Panc1 (cell line): ENCODE data around the gene SUCO. TPM values are rescaled to one million over a fixed set of nuclear protein-coding genes. Genes with fewer than 3 reads are reported as not detected.

Source experiments
- ATAC-seq: fragments of 200-7000 bp; cut with Tn5 transposase; 2 replicates; pipeline ENCODE4 v1.9.1; 2020; ENCODE audit warnings: mild to moderate bottlenecking, moderate library complexity
- BruUV-seq: library from RNA; stranded (reverse); fragments of 400-500 nt; replicated peaks from 2 replicates; lab custom pipeline; 2021; lab: Mats Ljungman, UMichigan
- CTCF ChIA-PET: fragments of 300-600 bp; sonication (Branson Sonifier 250); formaldehyde crosslinking; loops from one replicate; lab custom pipeline; 2022; ENCODE audit warnings: antibody characterized with exemption; lab: Charles Lee
- POLR2A ChIA-PET: fragments of 300-600 bp; sonication (Branson Sonifier 250); formaldehyde crosslinking; loops from one replicate; lab custom pipeline; 2022; ENCODE audit warnings: antibody characterized with exemption; lab: Charles Lee
- DNase-seq: peaks from one replicate; pipeline ENCODE4 v3.0.0-alpha.2; 2010; ENCODE audit warnings: low read depth, low spot score
- H3K27ac ChIP-seq: 2 replicates; pipeline ENCODE4 v1.5.1; 2011; ENCODE audit warnings: mild to moderate bottlenecking, low read length, inconsistent platforms
- H3K27me3 ChIP-seq: fragments of 200-500 bp; sonication (Bioruptor generic); 2 replicates; pipeline ENCODE4 v1.6.0; 2014; ENCODE audit warnings: low read length, inconsistent platforms; ENCODE audit not compliant: control insufficient read depth, insufficient read depth
- H3K36me3 ChIP-seq: fragments of 200-500 bp; sonication (Bioruptor generic); 2 replicates; pipeline ENCODE4 v1.5.1; 2014; ENCODE audit warnings: inconsistent platforms, mild to moderate bottlenecking, low read length, moderate library complexity; ENCODE audit not compliant: control insufficient read depth, insufficient read depth
- H3K4me1 ChIP-seq: 2 replicates; pipeline ENCODE4 v1.5.1; 2011; ENCODE audit warnings: inconsistent platforms, mild to moderate bottlenecking, low read length, moderate library complexity; ENCODE audit not compliant: control insufficient read depth, insufficient read depth
- H3K4me3 ChIP-seq, 2 experiments: 2 replicates each; pipeline ENCODE4 v1.5.1; 2011 to 2012; ENCODE audit warnings: low read depth in 2 of 2, low read length in 2 of 2, mild to moderate bottlenecking in 2 of 2, inconsistent platforms in 1 of 2, moderate library complexity in 1 of 2
- H3K9me3 ChIP-seq: fragments of 200-500 bp; sonication (Bioruptor generic); 2 replicates; pipeline ENCODE4 v1.5.1; 2014; ENCODE audit warnings: low read depth, mild to moderate bottlenecking, inconsistent platforms, low read length, moderate library complexity; ENCODE audit not compliant: control insufficient read depth, insufficient read depth
- CTCF ChIP-seq: fragments of 450-650 bp; IDR thresholded peaks from 2 replicates; pipeline ENCODE4 v1.5.1; 2017; ENCODE audit warnings: mild to moderate bottlenecking
- POLR2AphosphoS5 ChIP-seq: IDR thresholded peaks from 2 replicates; pipeline ENCODE4 v1.6.1; 2012; ENCODE audit warnings: mild to moderate bottlenecking, low read depth, low read length, moderate library complexity
- REST ChIP-seq, 2 experiments: IDR thresholded peaks; 2 replicates each; pipeline ENCODE4 v1.6.1; 2011 to 2012; ENCODE audit warnings: low read depth in 2 of 2, control low read depth in 1 of 2, low read length in 1 of 2, mild to moderate bottlenecking in 1 of 2, moderate library complexity in 1 of 2; ENCODE audit not compliant: insufficient read depth in 1 of 2
- SIN3A ChIP-seq: IDR thresholded peaks from 2 replicates; pipeline ENCODE4 v1.6.1; 2012; ENCODE audit warnings: low read depth, mild to moderate bottlenecking, low read length, moderate library complexity, borderline replicate concordance; ENCODE audit not compliant: insufficient read depth
- TCF7L2 ChIP-seq: IDR thresholded peaks from 2 replicates; pipeline ENCODE4 v1.6.1; 2011; ENCODE audit warnings: mild to moderate bottlenecking, low read depth, low read length, inconsistent platforms
- in situ Hi-C: cut with HindIII; loops from 2 replicates; pipeline ENCODE4 v1.10.0; 2016; ENCODE audit warnings: low sequenced_read_pairs, low pct_unique_long_range_greater_than_20kb
- intact Hi-C: fragments of 100-400 bp; cut with micrococcal nuclease; formaldehyde crosslinking; loops from one replicate; pipeline ENCODE4 v1.10.0; 2022; ENCODE audit not compliant: unreplicated experiment
- total RNA-seq: library from RNA; stranded (reverse); gene quantifications from one replicate; pipeline ENCODE4 v1.2.1, GENCODE V29; 2021; ENCODE audit not compliant: unreplicated experiment

Gene SUCO
- total RNA-seq, 1 experiment from 2014 or later, result 31.3 TPM

- TF ChIP-seq POLR2AphosphoS5 (no peak), SIN3A (no peak), CTCF (no peak)
- Histone ChIP-seq H3K4me3 (no peak overlapping the region), H3K36me3 (no peaks in the 10 kb centered on the region; the same call in 1 of the 2 replicates), H3K27ac (no peak overlapping the region), H3K4me1 (no peaks in the 10 kb centered on the region), H3K9me3 (no peaks in the 10 kb centered on the region), H3K27me3 (peaks cover 21% of the 10 kb centered on the region)
- in situ Hi-C loops, result no loop called here
- BruUV-seq, result no TSS peak
- ChIA-PET CTCF (no interaction called here), POLR2A (no interaction called here)
- intact Hi-C loops, result no loop called here
- DNase-seq, result no peak
- no peak for ATAC-seq
Measured at GRCh38 chr1:172483448-172483847, 49.5 kb upstream of the SUCO start.

- ATAC-seq (no peak), DNase-seq (no peak)
- CTCF ChIA-PET, result no interaction called here
- H3K4me1 ChIP-seq, result no peaks in the 10 kb centered on the region
- H3K9me3 ChIP-seq, result no peaks in the 10 kb centered on the region
- POLR2A ChIA-PET, result no interaction called here
- H3K4me3 ChIP-seq, result no peak overlapping the region
- intact Hi-C loops, result no loop called here
- H3K36me3 ChIP-seq, result no peaks in the 10 kb centered on the region; the same call in 1 of the 2 replicates
- TF ChIP-seq CTCF, result no peak
- TF ChIP-seq POLR2AphosphoS5, result no peak
- no peak for TF ChIP-seq TCF7L2
- no peak for TF ChIP-seq REST (IDR thresholded peaks at IDR 0.05; ENCODE audit: insufficient read depth in 1 of 2, low read depth in 2 of 2, low read length in 1 of 2)
- TF ChIP-seq SIN3A, result no peak
- no peak overlapping the region for H3K27ac ChIP-seq
- peaks cover 23% of the 10 kb centered on the region for H3K27me3 ChIP-seq
- in situ Hi-C loops, result no loop called here
- BruUV-seq, result no TSS peak
Measured at GRCh38 chr1:172484252-172484651, 48.7 kb upstream of the SUCO start.

GRCh38 chr1:172485626-172486025, 47.3 kb upstream of the SUCO start:
- intact Hi-C loops, result no loop called here
- POLR2A ChIA-PET, result no interaction called here

More at GRCh38 chr1:172485626-172486025, 47.3 kb upstream of the SUCO start:
- BruUV-seq, result no TSS peak
- in situ Hi-C loops, result no loop called here
- Histone ChIP-seq H3K36me3 (no peaks in the 10 kb centered on the region; the same call in 1 of the 2 replicates), H3K4me1 (no peaks in the 10 kb centered on the region), H3K27ac (no peak overlapping the region), H3K4me3 (no peak overlapping the region), H3K9me3 (no peaks in the 10 kb centered on the region), H3K27me3 (peaks cover 23% of the 10 kb centered on the region)
- TF ChIP-seq SIN3A (no peak), CTCF (no peak), TCF7L2 (no peak), POLR2AphosphoS5 (no peak), REST (IDR thresholded peaks at IDR 0.05; ENCODE audit: insufficient read depth in 1 of 2, low read depth in 2 of 2, low read length in 1 of 2) (no peak)
- CTCF ChIA-PET, result no interaction called here
- ATAC-seq (no peak), DNase-seq (no peak)
